H1 (cell line): Measurements from ENCODE around the gene FLCN. TPM values are rescaled to one million over a fixed set of nuclear protein-coding genes. Genes with fewer than 3 reads are reported as not detected.

Experiments used
- BACH1 ChIP-seq: IDR thresholded peaks from 2 replicates; pipeline ENCODE4 v1.6.1; 2012; ENCODE audit warnings: low read length, improper control_type of control experiment
- CTCF ChIP-seq, 3 experiments: IDR thresholded peaks; 1 replicate in 2 of 3; 2 replicates in 1 of 3; pipeline versions ENCODE4 v1.5.1 to v1.6.1; 2011; ENCODE audit warnings: low read length in 3 of 3, mild to moderate bottlenecking in 3 of 3, inconsistent platforms in 2 of 3, low read depth in 1 of 3, moderate library complexity in 1 of 3; ENCODE audit not compliant: insufficient read depth in 1 of 3; ENCODE audit errors: control extremely low read depth in 1 of 3
- KDM1A ChIP-seq: fragments of 200-600, 300-600 bp; sonication (generic); IDR thresholded peaks from 2 replicates; pipeline ENCODE4 v1.7.1; 2016; ENCODE audit warnings: mild to moderate bottlenecking, low read length, borderline replicate concordance
- TAF7 ChIP-seq: optimal IDR thresholded peaks from 2 replicates; pipeline ENCODE3; 2011; ENCODE audit warnings: low read depth, mild to moderate bottlenecking, inconsistent platforms, low read length, moderate library complexity, borderline replicate concordance
- YY1 ChIP-seq: IDR thresholded peaks from 2 replicates; pipeline ENCODE4 v1.6.1; 2011; ENCODE audit warnings: low read depth, mild to moderate bottlenecking, low read length
- ZNF274 ChIP-seq: IDR thresholded peaks from 2 replicates; pipeline ENCODE4 v1.7.0; 2012; ENCODE audit warnings: low read length, borderline replicate concordance; ENCODE audit errors: extremely low read depth
- polyA plus RNA-seq, 7 experiments: library from polyadenylated mRNA; depleted of rRNA in 3 of 7; stranded (reverse) in 5 of 7; unstranded in 2 of 7; fragments of >200 nt in 5 of 7; fragments of 200-250 nt in 2 of 7; gene quantifications; 1 replicate in 5 of 7; 2 replicates in 1 of 7; 4 replicates in 1 of 7; pipeline versions ENCODE4 v1.2.1 to v1.2.3, GENCODE V29; 2011 to 2013; ENCODE audit warnings: missing spikeins in 2 of 7, mixed read lengths in 2 of 7
- total RNA-seq: library from RNA; stranded (reverse); fragmentation: NEBNext Ultra II Directional; extraction: Animal tissue kit (Norgen Biotek cat#: 25700); gene quantifications from 2 replicates; pipeline ENCODE4 v1.2.1, GENCODE V29; 2021

Gene FLCN
- total and polyA plus RNA-seq, 2 of the 8 experiments (the other 6 are each of a cell fraction or from before 2014, with no cell fraction given) = 15.6 to 34.6 TPM

- TF ChIP-seq CTCF (IDR thresholded peaks at IDR 0.05; ENCODE audit: control extremely low read depth in 1 of 3, insufficient read depth in 1 of 3, low read depth in 1 of 3, low read length in 3 of 3) (no peak), YY1 (no peak), BACH1 (no peak), ZNF274 (no peak), TAF7 (no peak), KDM1A (no peak)
Observed at GRCh38 chr17:17264430-17264829, 27.5 kb upstream of the FLCN start (continued).
